K562 (cell line): ENCODE measurements around the gene POU2F3. TPM values are rescaled to one million over a fixed set of nuclear protein-coding genes. Genes with fewer than 3 reads are reported as not detected.

Source experiments
- CBFA2T2 ChIP-seq: fragments of 450-650 bp; conservative IDR thresholded peaks from 2 replicates; pipeline ENCODE4 v1.6.1; 2017; ENCODE audit warnings: mild to moderate bottlenecking
- CBX3 ChIP-seq, 2 experiments: IDR thresholded peaks; 1 replicate in 1 of 2; 2 replicates in 1 of 2; pipeline ENCODE4 v1.6.1; 2012; ENCODE audit warnings: inconsistent platforms in 2 of 2, low read length in 2 of 2, borderline replicate concordance in 1 of 2, control low read depth in 1 of 2
- CBX8 ChIP-seq: fragments of 200-600 bp; sonication (generic); IDR thresholded peaks from 2 replicates; pipeline ENCODE4 v1.6.1; 2012; ENCODE audit warnings: borderline replicate concordance, mixed run types, low read depth, mild to moderate bottlenecking, moderate library complexity, mixed read lengths, low read length, control low read depth, inconsistent platforms; ENCODE audit not compliant: poor library complexity, severe bottlenecking; ENCODE audit errors: extremely low read depth
- EP400 ChIP-seq: fragments of 450-650 bp; IDR thresholded peaks from 2 replicates; pipeline ENCODE4 v1.6.1; 2017; ENCODE audit warnings: antibody characterized with exemption, mild to moderate bottlenecking, moderate library complexity
- ETV1 ChIP-seq: fragments of 450-650 bp; conservative IDR thresholded peaks from 2 replicates; pipeline ENCODE4 v1.6.1; 2016; ENCODE audit warnings: missing genetic modification characterization, control low read depth, low read depth, missing compliant biosample characterization
- FOXA3 ChIP-seq, 2 experiments: fragments of 450-650 bp in 1 of 2; sonication (generic) in 1 of 2; formaldehyde crosslinking; IDR thresholded peaks in 1 of 2; conservative IDR thresholded peaks in 1 of 2; 2 replicates each; pipeline versions ENCODE4 v1.4.0 to v1.8.0; 2020 to 2022; ENCODE audit warnings: mild to moderate bottlenecking in 2 of 2, missing genetic modification reagents in 1 of 2
- HDAC1 ChIP-seq, 2 experiments: fragments of 450-650 bp; IDR thresholded peaks; 2 replicates each; pipeline ENCODE4 v1.6.1; 2016 to 2017; ENCODE audit warnings: inconsistent platforms in 1 of 2, mild to moderate bottlenecking in 1 of 2, moderate library complexity in 1 of 2
- NBN ChIP-seq: fragments of 450-650 bp; IDR thresholded peaks from 2 replicates; pipeline ENCODE4 v1.6.1; 2016; ENCODE audit warnings: low read depth, mild to moderate bottlenecking
- NELFE ChIP-seq: IDR thresholded peaks from 2 replicates; pipeline ENCODE4 v1.6.1; 2011; ENCODE audit warnings: mild to moderate bottlenecking; ENCODE audit not compliant: insufficient read depth, insufficient read length
- NR2F6 ChIP-seq: fragments of 450-650 bp; formaldehyde crosslinking; IDR thresholded peaks from 2 replicates; pipeline ENCODE4 v1.4.0; 2020; ENCODE audit warnings: mild to moderate bottlenecking
- SREBF1 ChIP-seq: fragments of 150-350 bp; IDR thresholded peaks from 2 replicates; pipeline ENCODE4 v1.6.1; 2014; ENCODE audit warnings: antibody characterized with exemption, low read depth, low read length, borderline replicate concordance
- SUPT5H ChIP-seq: fragments of 450-650 bp; IDR thresholded peaks from 2 replicates; pipeline ENCODE4 v1.6.1; 2016
- YY1 ChIP-seq, 3 experiments: IDR thresholded peaks; 2 replicates each; pipeline ENCODE4 v1.6.1; 2011; ENCODE audit warnings: low read length in 2 of 3, mild to moderate bottlenecking in 2 of 3, moderate library complexity in 2 of 3, borderline replicate concordance in 1 of 3, control low read depth in 1 of 3, low read depth in 1 of 3; ENCODE audit not compliant: insufficient read depth in 3 of 3, insufficient replicate concordance in 2 of 3, control insufficient read depth in 1 of 3, insufficient read length in 1 of 3; ENCODE audit errors: extremely low read depth in 1 of 3
- ZBTB8A ChIP-seq: fragments of 450-650 bp; IDR thresholded peaks from 2 replicates; pipeline ENCODE4 v1.6.1; 2018; ENCODE audit warnings: mild to moderate bottlenecking, moderate library complexity; ENCODE audit not compliant: partially characterized antibody
- ZNF274 ChIP-seq: IDR thresholded peaks from 2 replicates; pipeline ENCODE4 v1.6.1; 2011; ENCODE audit warnings: low read depth, mild to moderate bottlenecking, low read length, moderate library complexity, borderline replicate concordance
- ZNF699 ChIP-seq: fragments of 250-450 bp; sonication (Bioruptor Pico); IDR thresholded peaks from 2 replicates; pipeline ENCODE4 v1.8.0; 2021; ENCODE audit warnings: mild to moderate bottlenecking, moderate library complexity; ENCODE audit not compliant: insufficient replicate concordance
- ZNF766 ChIP-seq: fragments of 200-800 bp; sonication (Bioruptor generic); conservative IDR thresholded peaks from 2 replicates; pipeline ENCODE4 v1.6.1; 2016; ENCODE audit warnings: missing genetic modification characterization, missing compliant biosample characterization
- polyA plus RNA-seq, 8 experiments: library from polyadenylated mRNA; depleted of rRNA in 4 of 8; stranded (reverse) in 5 of 8; unstranded in 3 of 8; fragments of >200 nt; fragmentation: Nextera tagmentation in 2 of 8; fragmentation: Illumina TruSeq in 1 of 8; extraction: Ambion mirVana in 2 of 8; extraction: Trizol in 1 of 8; gene quantifications; 2 replicates each; pipeline versions ENCODE4 v1.2.1 to v1.2.3, GENCODE V29; 2011 to 2014; ENCODE audit warnings: inconsistent platforms in 1 of 8, missing spikeins in 1 of 8
- total RNA-seq, 7 experiments: library from RNA; depleted of rRNA in 6 of 7; stranded (reverse); fragments of >200 nt in 6 of 7; fragmentation: Illumina TruSeq in 2 of 7; extraction: Trizol in 2 of 7; gene quantifications; 2 replicates each; pipeline versions ENCODE4 v1.2.1 to v1.2.3, GENCODE V29; 2011 to 2021; ENCODE audit warnings: low replicate concordance in 1 of 7
- TF ChIP-seq, protein P1 (sequence below): fragments of 450-650 bp; formaldehyde crosslinking; IDR thresholded peaks from 2 replicates; pipeline ENCODE4 v1.4.0; 2022; ENCODE audit warnings: missing genetic modification characterization
- TF ChIP-seq, protein P2 (sequence below), 2 experiments: fragments of 450-650 bp in 1 of 2; sonication (generic) in 1 of 2; formaldehyde crosslinking; conservative IDR thresholded peaks; 2 replicates each; pipeline versions ENCODE4 v1.4.0 to v1.8.1; 2020 to 2022; ENCODE audit warnings: mild to moderate bottlenecking in 1 of 2, missing genetic modification reagents in 1 of 2
- TF ChIP-seq, protein P3 (sequence below): fragments of 450-650 bp; IDR thresholded peaks from 2 replicates; pipeline ENCODE4 v1.6.1; 2017; ENCODE audit warnings: antibody characterized with exemption, mild to moderate bottlenecking

Gene POU2F3
- total and polyA plus RNA-seq, 9 of the 15 experiments (the other 6 are each of a cell fraction or from before 2014, with no cell fraction given): not detected

DNA sequence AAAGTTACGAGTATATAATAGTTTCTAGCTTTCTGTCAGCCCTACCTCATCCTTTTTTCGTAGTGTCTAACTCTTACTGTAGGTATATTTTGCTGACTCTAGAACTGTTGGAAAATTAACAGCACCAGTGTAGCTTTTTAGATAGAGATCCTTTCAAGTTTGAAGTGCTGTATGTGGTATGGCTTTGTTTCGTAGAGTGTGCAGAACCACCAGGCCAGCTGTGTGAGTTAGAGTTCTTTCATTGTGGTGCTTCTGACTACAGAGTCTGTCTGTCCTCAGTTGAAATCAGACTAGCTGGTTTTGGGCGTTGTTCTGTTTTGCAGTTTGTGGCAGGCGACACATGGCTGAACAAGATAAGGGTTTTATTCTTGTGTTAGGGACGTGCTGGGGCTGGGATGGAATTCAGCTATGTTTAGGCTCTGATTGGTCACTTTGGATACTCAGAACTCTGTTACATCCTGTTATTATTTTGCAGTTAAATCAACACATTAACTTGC, 99.5 kb downstream of the POU2F3 start (continued):
- no peak for TF ChIP-seq ETV1 (tag)
- TF ChIP-seq, protein P1, sequence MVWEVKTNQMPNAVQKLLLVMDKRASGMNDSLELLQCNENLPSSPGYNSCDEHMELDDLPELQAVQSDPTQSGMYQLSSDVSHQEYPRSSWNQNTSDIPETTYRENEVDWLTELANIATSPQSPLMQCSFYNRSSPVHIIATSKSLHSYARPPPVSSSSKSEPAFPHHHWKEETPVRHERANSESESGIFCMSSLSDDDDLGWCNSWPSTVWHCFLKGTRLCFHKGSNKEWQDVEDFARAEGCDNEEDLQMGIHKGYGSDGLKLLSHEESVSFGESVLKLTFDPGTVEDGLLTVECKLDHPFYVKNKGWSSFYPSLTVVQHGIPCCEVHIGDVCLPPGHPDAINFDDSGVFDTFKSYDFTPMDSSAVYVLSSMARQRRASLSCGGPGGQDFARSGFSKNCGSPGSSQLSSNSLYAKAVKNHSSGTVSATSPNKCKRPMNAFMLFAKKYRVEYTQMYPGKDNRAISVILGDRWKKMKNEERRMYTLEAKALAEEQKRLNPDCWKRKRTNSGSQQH (CRISPR knock-in tag): 0 out of 2 replicates have a peak, but pooled peaks have one; percentile 47
- TF ChIP-seq EP400: peak; percentile 50; the same call in 1 of the 2 replicates
- TF ChIP-seq ZNF699: no peak
- peak in 1 of 2 experiments; percentile 92; a peak in 2 of 4 replicates for TF ChIP-seq HDAC1 (IDR thresholded peaks at IDR 0.05)
- no peak for TF ChIP-seq NR2F6 (CRISPR knock-in tag)
- TF ChIP-seq NBN: peak; percentile 81; the same call in 1 of the 2 replicates
- peak in 1 of 2 experiments; percentile 53; a peak in 1 of 3 replicates for TF ChIP-seq CBX3 (IDR thresholded peaks at IDR 0.05; ENCODE audit: borderline replicate concordance in 1 of 2, low read length in 2 of 2)
- no peak for TF ChIP-seq FOXA3 (CRISPR knock-in tag; conservative IDR thresholded peaks at IDR 0.05 in 1 of 2, IDR thresholded peaks at IDR 0.05 in 1 of 2)
- peak; percentile 60 for TF ChIP-seq SUPT5H
- TF ChIP-seq, protein P2, sequence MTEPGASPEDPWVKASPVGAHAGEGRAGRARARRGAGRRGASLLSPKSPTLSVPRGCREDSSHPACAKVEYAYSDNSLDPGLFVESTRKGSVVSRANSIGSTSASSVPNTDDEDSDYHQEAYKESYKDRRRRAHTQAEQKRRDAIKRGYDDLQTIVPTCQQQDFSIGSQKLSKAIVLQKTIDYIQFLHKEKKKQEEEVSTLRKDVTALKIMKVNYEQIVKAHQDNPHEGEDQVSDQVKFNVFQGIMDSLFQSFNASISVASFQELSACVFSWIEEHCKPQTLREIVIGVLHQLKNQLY (CRISPR knock-in tag; conservative IDR thresholded peaks at IDR 0.05): no peak
- no peak for TF ChIP-seq CBX8
- TF ChIP-seq CBFA2T2: peak; percentile 93
- TF ChIP-seq ZNF766 (CRISPR knock-in tag): no peak
- no peak for TF ChIP-seq ZBTB8A
- no peak for TF ChIP-seq SREBF1
- peak; percentile 66; the same call in 1 of the 2 replicates for TF ChIP-seq ZNF274
- TF ChIP-seq, protein P3, sequence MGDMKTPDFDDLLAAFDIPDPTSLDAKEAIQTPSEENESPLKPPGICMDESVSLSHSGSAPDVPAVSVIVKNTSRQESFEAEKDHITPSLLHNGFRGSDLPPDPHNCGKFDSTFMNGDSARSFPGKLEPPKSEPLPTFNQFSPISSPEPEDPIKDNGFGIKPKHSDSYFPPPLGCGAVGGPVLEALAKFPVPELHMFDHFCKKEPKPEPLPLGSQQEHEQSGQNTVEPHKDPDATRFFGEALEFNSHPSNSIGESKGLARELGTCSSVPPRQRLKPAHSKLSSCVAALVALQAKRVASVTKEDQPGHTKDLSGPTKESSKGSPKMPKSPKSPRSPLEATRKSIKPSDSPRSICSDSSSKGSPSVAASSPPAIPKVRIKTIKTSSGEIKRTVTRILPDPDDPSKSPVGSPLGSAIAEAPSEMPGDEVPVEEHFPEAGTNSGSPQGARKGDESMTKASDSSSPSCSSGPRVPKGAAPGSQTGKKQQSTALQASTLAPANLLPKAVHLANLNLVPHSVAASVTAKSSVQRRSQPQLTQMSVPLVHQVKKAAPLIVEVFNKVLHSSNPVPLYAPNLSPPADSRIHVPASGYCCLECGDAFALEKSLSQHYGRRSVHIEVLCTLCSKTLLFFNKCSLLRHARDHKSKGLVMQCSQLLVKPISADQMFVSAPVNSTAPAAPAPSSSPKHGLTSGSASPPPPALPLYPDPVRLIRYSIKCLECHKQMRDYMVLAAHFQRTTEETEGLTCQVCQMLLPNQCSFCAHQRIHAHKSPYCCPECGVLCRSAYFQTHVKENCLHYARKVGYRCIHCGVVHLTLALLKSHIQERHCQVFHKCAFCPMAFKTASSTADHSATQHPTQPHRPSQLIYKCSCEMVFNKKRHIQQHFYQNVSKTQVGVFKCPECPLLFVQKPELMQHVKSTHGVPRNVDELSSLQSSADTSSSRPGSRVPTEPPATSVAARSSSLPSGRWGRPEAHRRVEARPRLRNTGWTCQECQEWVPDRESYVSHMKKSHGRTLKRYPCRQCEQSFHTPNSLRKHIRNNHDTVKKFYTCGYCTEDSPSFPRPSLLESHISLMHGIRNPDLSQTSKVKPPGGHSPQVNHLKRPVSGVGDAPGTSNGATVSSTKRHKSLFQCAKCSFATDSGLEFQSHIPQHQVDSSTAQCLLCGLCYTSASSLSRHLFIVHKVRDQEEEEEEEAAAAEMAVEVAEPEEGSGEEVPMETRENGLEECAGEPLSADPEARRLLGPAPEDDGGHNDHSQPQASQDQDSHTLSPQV: peak; percentile 37; the same call in 1 of the 2 replicates
- peak in 1 of 3 experiments; percentile 57 for TF ChIP-seq YY1 (IDR thresholded peaks at IDR 0.05; ENCODE audit: borderline replicate concordance in 1 of 3, control insufficient read depth in 1 of 3, extremely low read depth in 1 of 3, insufficient read depth in 3 of 3, insufficient read length in 1 of 3, insufficient replicate concordance in 2 of 3, low read depth in 1 of 3, low read length in 2 of 3)
- TF ChIP-seq NELFE: no peak
